GM19240 (cell line): ENCODE measurements around the gene SYNDIG1L.
"Not testable (repeated sequence)": the region's sequence is repeated elsewhere in the genome, so short reads cannot be mapped to it uniquely, and the experiment has no call there.

Experiments used
- DNase-seq: peaks from one replicate; pipeline ENCODE4 v3.0.0; 2011; ENCODE audit warnings: low spot score; ENCODE audit not compliant: insufficient read length

The SYNDIG1L gene

GRCh38 chr14:74403619-74404417, 22.2 kb downstream of the SYNDIG1L start:
- DNase-seq = no peak

GRCh38 chr14:74402401-74403251, 23.4 kb downstream of the SYNDIG1L start:
- no peak for DNase-seq

- DNase-seq = peak; percentile 84
Observed at GRCh38 chr14:74401504-74402241, 24.3 kb downstream of the SYNDIG1L start.

GRCh38 chr14:74400919-74401503, 25.0 kb downstream of the SYNDIG1L start:
- no peak for DNase-seq

- DNase-seq = no peak
Observed at GRCh38 chr14:74400031-74400685, 25.9 kb downstream of the SYNDIG1L start.

GRCh38 chr14:74395094-74395493, 30.9 kb downstream of the SYNDIG1L start:
- no peak for DNase-seq

GRCh38 chr14:74394549-74394948, 31.5 kb downstream of the SYNDIG1L start:
- DNase-seq = no peak

- no peak for DNase-seq
Observed at GRCh38 chr14:74392616-74393570, 33.1 kb downstream of the SYNDIG1L start.

GRCh38 chr14:74391479-74391878, 34.5 kb downstream of the SYNDIG1L start:
- no peak for DNase-seq

- DNase-seq = not testable (repeated sequence)
Observed at GRCh38 chr14:74390505-74390904, 35.5 kb downstream of the SYNDIG1L start.

- no peak for DNase-seq
Observed at GRCh38 chr14:74389980-74390379, 36.0 kb downstream of the SYNDIG1L start.

GRCh38 chr14:74382231-74382630, 43.8 kb downstream of the SYNDIG1L start:
- DNase-seq = no peak

GRCh38 chr14:74381571-74381970, 44.4 kb downstream of the SYNDIG1L start:
- not testable (repeated sequence) for DNase-seq

- no peak for DNase-seq
Observed at GRCh38 chr14:74380845-74381244, 45.2 kb downstream of the SYNDIG1L start.

- no peak for DNase-seq
Observed at GRCh38 chr14:74380172-74380571, 45.8 kb downstream of the SYNDIG1L start.

GRCh38 chr14:74377976-74378690, 47.9 kb downstream of the SYNDIG1L start:
- DNase-seq = no peak

GRCh38 chr14:74368441-74368840, 57.6 kb downstream of the SYNDIG1L start:
- DNase-seq = no peak

- DNase-seq = no peak
Observed at GRCh38 chr14:74368026-74368425, 58.0 kb downstream of the SYNDIG1L start.

GRCh38 chr14:74364271-74364880, 61.6 kb downstream of the SYNDIG1L start:
- no peak for DNase-seq
